ENCODE measurements around the gene EIF4B. TPM values are rescaled to one million over a fixed set of nuclear protein-coding genes. Genes with fewer than 3 reads are reported as not detected.

EIF4B gene
- total RNA-seq, 1 experiment from 2014 or later: 809 TPM

GRCh38 chr12:53059434-53060063, 53.3 kb downstream of the EIF4B start:
- no peaks in the 10 kb centered on the region for H3K27me3 ChIP-seq (ENCODE audit: insufficient read depth, low read length)
- H3K9me2 ChIP-seq (ENCODE audit: insufficient read depth): no peaks in the 10 kb centered on the region
- BruUV-seq (replicated peaks): no TSS peak
- POLR2A ChIA-PET: interaction anchor here (0.8 kb wide), 1 partner anchor 53 kb away, joined by 3 read pairs; the partner anchor contains the start of gene EIF4B
- H2AFZ ChIP-seq (ENCODE audit: low read depth, low read length, poor library complexity, severe bottlenecking): no peak overlapping the region
- CTCF ChIA-PET: no interaction called here
- H4K20me1 ChIP-seq (ENCODE audit: insufficient read depth): peaks cover 3% of the 10 kb centered on the region; the same call in 1 of the 2 replicates
- H3K27ac ChIP-seq (ENCODE audit: low read depth, low read length): no peak overlapping the region
- no peak overlapping the region for H3K4me3 ChIP-seq (replicated peaks in 1 of 2; ENCODE audit: low read depth in 1 of 2, low read length in 2 of 2)
- H3K4me2 ChIP-seq (ENCODE audit: low read length): no peak overlapping the region
- RAD21 ChIA-PET (ENCODE audit: low non-redundant PET in 1 of 2, low total read pairs in 2 of 2, uncharacterized antibody in 2 of 2, unreplicated experiment in 2 of 2): no interaction called here
- ATAC-seq (no peak), DNase-seq (ENCODE audit: low read depth, low spot score) (no peak)
- H3K36me3 ChIP-seq (ENCODE audit: control insufficient read depth in 1 of 2, insufficient read depth in 2 of 2, low read length in 2 of 2): peaks cover under 1 to 12% of the 10 kb centered on the region in 2 experiments; a peak in 3 of 4 replicates
- H3K4me1 ChIP-seq (ENCODE audit: control insufficient read depth in 1 of 2, insufficient read depth in 2 of 2, low read length in 2 of 2): peaks cover 22 to 30% of the 10 kb centered on the region in 2 experiments
- no peak overlapping the region for H3K9ac ChIP-seq (ENCODE audit: low read length)
- intact Hi-C loops (cut with micrococcal nuclease): loop anchor here (10.0 kb wide), 1 partner anchor 225 kb away; no protein-coding TSS in a partner anchor
- H3K9me3 ChIP-seq (ENCODE audit: control insufficient read depth in 1 of 2, insufficient read depth in 1 of 2, low read depth in 1 of 2, low read length in 2 of 2): no peaks in the 10 kb centered on the region
- TF ChIP-seq TCF7L2 (IDR thresholded peaks at IDR 0.05; ENCODE audit: borderline replicate concordance, extremely low read depth, insufficient read depth, insufficient read length) (no peak), POLR2A (IDR thresholded peaks at IDR 0.05; ENCODE audit: borderline replicate concordance, extremely low read depth, insufficient read depth, insufficient read length) (no peak), CBX3 (IDR thresholded peaks at IDR 0.05; ENCODE audit: low read depth) (no peak), EZH2 (IDR thresholded peaks at IDR 0.05) (no peak), ZFX (IDR thresholded peaks at IDR 0.05) (no peak), RAD21 (IDR thresholded peaks at IDR 0.05; ENCODE audit: low read depth) (no peak), EGR1 (IDR thresholded peaks at IDR 0.05; ENCODE audit: low read depth) (no peak), ZNF274 (IDR thresholded peaks at IDR 0.05; ENCODE audit: low read depth, low read length) (no peak), ATF3 (IDR thresholded peaks at IDR 0.05) (no peak), ELF1 (IDR thresholded peaks at IDR 0.05; ENCODE audit: borderline replicate concordance, low read depth) (no peak), SP1 (IDR thresholded peaks at IDR 0.05; ENCODE audit: low read depth) (no peak)
- H3K79me2 ChIP-seq (ENCODE audit: insufficient read depth, low read length): no peaks in the 10 kb centered on the region

All from HCT116 (cell line).